Ishikawa (cell line): ENCODE results near the gene CCNK.

Source experiments
- CEBPB ChIP-seq: IDR thresholded peaks from 2 replicates; pipeline ENCODE4 v1.6.1; 2012
- EGR1 ChIP-seq: IDR thresholded peaks from 2 replicates; pipeline ENCODE4 v1.6.1; 2012
- EP300 ChIP-seq: IDR thresholded peaks from 2 replicates; pipeline ENCODE4 v1.6.1; 2012; ENCODE audit warnings: borderline replicate concordance
- FOXM1 ChIP-seq: IDR thresholded peaks from 2 replicates; pipeline ENCODE4 v1.6.1; 2012; ENCODE audit warnings: low read depth, borderline replicate concordance
- NFIC ChIP-seq: IDR thresholded peaks from 2 replicates; pipeline ENCODE4 v1.6.1; 2012
- RAD21 ChIP-seq: IDR thresholded peaks from 2 replicates; pipeline ENCODE4 v1.6.1; 2012; ENCODE audit warnings: low read depth
- TAF1 ChIP-seq: IDR thresholded peaks from 2 replicates; pipeline ENCODE4 v1.6.1; 2012; ENCODE audit warnings: low read depth, mild to moderate bottlenecking
- TCF12 ChIP-seq: IDR thresholded peaks from 2 replicates; pipeline ENCODE4 v1.6.1; 2012; ENCODE audit warnings: low read depth
- TEAD4 ChIP-seq: IDR thresholded peaks from 2 replicates; pipeline ENCODE4 v1.6.1; 2012
- YY1 ChIP-seq: IDR thresholded peaks from 2 replicates; pipeline ENCODE4 v1.6.1; 2012; ENCODE audit warnings: low read depth
- ZBTB7A ChIP-seq: IDR thresholded peaks from 2 replicates; pipeline ENCODE4 v1.6.1; 2012; ENCODE audit warnings: low read depth
- TF ChIP-seq, protein P1 (sequence below): IDR thresholded peaks from 2 replicates; pipeline ENCODE4 v1.6.1; 2012; ENCODE audit warnings: low read depth, mild to moderate bottlenecking
- TF ChIP-seq, protein P2 (sequence below): IDR thresholded peaks from 2 replicates; pipeline ENCODE4 v1.6.1; 2012
- TF ChIP-seq, protein P3 (sequence below): IDR thresholded peaks from 2 replicates; pipeline ENCODE4 v1.6.1; 2012

DNA sequence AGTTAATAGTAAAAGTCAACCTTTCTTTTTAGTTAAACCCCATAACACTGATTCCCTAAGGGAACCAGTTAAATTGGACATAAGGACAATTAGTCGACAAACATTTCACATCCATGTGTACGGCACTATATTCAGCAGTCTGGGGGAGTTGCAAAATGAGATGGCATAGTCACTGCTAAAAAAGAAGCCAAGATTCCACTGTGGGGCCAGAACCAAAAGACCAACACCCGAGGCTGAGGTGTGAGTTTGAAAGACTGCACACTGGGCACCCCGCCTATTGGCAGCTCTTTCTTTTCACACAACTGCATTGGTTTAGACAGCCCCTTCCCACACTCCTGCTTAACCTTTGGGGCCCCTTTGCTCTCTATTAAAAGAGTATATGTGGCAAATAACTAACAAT is 17.2 kb upstream of the CCNK start:
- TF ChIP-seq FOXM1, result no peak
- no peak for TF ChIP-seq EP300
- TF ChIP-seq, protein P1, sequence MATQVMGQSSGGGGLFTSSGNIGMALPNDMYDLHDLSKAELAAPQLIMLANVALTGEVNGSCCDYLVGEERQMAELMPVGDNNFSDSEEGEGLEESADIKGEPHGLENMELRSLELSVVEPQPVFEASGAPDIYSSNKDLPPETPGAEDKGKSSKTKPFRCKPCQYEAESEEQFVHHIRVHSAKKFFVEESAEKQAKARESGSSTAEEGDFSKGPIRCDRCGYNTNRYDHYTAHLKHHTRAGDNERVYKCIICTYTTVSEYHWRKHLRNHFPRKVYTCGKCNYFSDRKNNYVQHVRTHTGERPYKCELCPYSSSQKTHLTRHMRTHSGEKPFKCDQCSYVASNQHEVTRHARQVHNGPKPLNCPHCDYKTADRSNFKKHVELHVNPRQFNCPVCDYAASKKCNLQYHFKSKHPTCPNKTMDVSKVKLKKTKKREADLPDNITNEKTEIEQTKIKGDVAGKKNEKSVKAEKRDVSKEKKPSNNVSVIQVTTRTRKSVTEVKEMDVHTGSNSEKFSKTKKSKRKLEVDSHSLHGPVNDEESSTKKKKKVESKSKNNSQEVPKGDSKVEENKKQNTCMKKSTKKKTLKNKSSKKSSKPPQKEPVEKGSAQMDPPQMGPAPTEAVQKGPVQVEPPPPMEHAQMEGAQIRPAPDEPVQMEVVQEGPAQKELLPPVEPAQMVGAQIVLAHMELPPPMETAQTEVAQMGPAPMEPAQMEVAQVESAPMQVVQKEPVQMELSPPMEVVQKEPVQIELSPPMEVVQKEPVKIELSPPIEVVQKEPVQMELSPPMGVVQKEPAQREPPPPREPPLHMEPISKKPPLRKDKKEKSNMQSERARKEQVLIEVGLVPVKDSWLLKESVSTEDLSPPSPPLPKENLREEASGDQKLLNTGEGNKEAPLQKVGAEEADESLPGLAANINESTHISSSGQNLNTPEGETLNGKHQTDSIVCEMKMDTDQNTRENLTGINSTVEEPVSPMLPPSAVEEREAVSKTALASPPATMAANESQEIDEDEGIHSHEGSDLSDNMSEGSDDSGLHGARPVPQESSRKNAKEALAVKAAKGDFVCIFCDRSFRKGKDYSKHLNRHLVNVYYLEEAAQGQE, result no peak
- no peak for TF ChIP-seq TAF1
- no peak for TF ChIP-seq CEBPB
- no peak for TF ChIP-seq EGR1
- TF ChIP-seq TEAD4, result no peak
- TF ChIP-seq, protein P2, sequence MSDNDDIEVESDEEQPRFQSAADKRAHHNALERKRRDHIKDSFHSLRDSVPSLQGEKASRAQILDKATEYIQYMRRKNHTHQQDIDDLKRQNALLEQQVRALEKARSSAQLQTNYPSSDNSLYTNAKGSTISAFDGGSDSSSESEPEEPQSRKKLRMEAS, result no peak
- TF ChIP-seq RAD21, result no peak
- no peak for TF ChIP-seq NFIC
- no peak for TF ChIP-seq YY1
- TF ChIP-seq TCF12, result no peak
- TF ChIP-seq ZBTB7A, result no peak
- TF ChIP-seq, protein P3, sequence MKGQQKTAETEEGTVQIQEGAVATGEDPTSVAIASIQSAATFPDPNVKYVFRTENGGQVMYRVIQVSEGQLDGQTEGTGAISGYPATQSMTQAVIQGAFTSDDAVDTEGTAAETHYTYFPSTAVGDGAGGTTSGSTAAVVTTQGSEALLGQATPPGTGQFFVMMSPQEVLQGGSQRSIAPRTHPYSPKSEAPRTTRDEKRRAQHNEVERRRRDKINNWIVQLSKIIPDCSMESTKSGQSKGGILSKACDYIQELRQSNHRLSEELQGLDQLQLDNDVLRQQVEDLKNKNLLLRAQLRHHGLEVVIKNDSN, result no peak
